ENCODE results near the gene WWOX.

DNA sequence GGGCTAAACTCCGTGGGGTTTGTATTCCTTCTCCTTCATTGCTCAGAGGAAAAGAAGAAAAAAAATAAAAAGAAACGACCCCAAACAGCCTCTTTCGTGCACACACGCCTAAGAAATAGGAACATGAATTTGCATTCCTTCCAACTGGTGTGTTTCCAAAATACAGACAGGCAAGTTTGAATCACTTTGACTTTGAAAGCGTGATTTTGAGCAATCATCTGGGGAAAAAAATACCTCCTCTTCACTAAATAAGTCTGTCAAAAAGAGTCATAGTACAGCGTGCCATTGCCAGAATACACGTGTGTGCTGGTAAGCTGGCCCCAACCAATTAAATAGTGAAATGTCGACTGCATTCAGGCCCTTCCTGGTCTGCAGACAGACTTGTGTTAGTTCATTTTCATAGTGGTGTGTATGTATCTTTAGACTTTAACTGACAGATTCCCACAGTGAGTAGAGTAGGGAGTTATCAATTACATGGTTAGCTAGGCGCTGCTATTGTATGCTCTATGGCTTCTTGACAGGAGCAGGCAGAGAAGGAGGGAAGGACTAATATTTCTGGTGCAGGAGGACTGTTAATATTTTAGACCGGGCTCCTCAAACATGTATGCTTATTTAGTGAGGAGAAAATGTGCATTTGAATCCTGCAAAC is 882.8 kb downstream of the WWOX start:
- TF ChIP-seq POLR2A (IDR thresholded peaks at IDR 0.05; ENCODE audit: low read depth, low read length) (no peak), POLR2AphosphoS5 (IDR thresholded peaks at IDR 0.05; ENCODE audit: low read depth, low read length) (no peak)

Measured in GM12891 (cell line).